ENCODE results near the gene ZCCHC18.

The ZCCHC18 gene

DNA sequence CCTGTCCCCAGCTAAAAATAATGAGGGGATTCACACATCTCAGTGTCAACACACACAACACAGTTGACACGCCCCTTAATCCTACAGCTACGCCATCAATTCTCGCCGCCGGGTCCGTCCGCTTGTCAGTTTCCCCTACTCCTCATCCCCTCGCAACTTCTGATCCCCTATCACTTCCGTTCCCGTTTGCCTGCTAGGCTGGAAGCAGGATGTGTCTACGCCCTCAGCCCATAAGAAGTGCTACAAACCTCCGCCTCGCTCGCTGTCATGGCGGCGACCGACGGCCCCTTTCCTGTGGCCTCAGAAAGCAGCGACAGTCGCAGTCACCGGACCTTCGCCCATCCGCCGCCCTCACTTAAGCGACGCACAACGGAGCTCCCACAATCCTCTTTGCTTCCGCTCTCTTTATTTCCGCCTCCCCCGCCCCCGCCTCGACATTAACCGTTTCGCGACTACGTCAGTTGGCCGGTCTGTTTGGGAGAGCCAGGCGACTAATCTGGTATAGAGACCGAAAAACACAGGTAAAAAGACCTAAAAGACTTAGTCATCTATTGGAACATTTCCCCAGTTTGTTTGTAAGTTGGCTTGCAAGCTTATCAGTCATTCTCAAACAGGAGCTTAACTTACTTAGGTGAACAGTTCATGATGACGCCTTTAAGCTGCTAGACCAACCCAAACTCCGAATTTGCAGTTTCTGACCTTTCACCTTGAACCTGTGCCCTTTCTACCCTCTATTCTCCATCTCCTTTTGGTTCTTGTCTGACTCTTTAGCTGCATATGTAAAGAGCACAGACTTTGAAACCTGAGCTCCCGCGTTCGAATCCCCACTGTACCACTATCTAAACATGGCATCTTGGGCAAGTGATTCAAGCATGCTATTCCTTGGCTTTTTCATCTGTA lies 44.6 kb downstream of the ZCCHC18 start, which contains the start of gene SLC25A53:
Gene SLC25A53, minus strand, starts transcription at position 380 of the 900 bp plus-strand sequence. CDS start 51,752 bp downstream, outside the sequence.
- in situ Hi-C loops (cut with HindIII; ENCODE audit: low sequenced_read_pairs) = no loop called here
- TF ChIP-seq, protein P1, sequence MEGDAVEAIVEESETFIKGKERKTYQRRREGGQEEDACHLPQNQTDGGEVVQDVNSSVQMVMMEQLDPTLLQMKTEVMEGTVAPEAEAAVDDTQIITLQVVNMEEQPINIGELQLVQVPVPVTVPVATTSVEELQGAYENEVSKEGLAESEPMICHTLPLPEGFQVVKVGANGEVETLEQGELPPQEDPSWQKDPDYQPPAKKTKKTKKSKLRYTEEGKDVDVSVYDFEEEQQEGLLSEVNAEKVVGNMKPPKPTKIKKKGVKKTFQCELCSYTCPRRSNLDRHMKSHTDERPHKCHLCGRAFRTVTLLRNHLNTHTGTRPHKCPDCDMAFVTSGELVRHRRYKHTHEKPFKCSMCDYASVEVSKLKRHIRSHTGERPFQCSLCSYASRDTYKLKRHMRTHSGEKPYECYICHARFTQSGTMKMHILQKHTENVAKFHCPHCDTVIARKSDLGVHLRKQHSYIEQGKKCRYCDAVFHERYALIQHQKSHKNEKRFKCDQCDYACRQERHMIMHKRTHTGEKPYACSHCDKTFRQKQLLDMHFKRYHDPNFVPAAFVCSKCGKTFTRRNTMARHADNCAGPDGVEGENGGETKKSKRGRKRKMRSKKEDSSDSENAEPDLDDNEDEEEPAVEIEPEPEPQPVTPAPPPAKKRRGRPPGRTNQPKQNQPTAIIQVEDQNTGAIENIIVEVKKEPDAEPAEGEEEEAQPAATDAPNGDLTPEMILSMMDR (IDR thresholded peaks at IDR 0.05; ENCODE audit: low read depth, low read length, missing control alignments) = no peak
- H3K4me3 ChIP-seq (ENCODE audit: low read depth, low read length) = peak within 1 kb of the TSS; percentile 67
- peak; percentile 35 for DNase-seq (ENCODE audit: low read depth)

All from astrocyte of the cerebellum (primary cell).